HFFc6 (cell line): ENCODE measurements around the gene BBC3. TPM values are rescaled to one million over a fixed set of nuclear protein-coding genes. Genes with fewer than 3 reads are reported as not detected.

Experiments
- DNase-seq: peaks from one replicate; pipeline ENCODE4 v3.0.0-alpha.2; 2018
- H3K27ac Mint-ChIP-seq: 2 replicates; pipeline ENCODE4 v1.8.0; 2020; ENCODE audit warnings: mild to moderate bottlenecking, mixed read lengths
- H3K27me3 Mint-ChIP-seq: 2 replicates; pipeline ENCODE4 v1.8.0; 2021; ENCODE audit warnings: mild to moderate bottlenecking, moderate library complexity, mixed read lengths; ENCODE audit not compliant: insufficient read depth
- H3K36me3 Mint-ChIP-seq: 2 replicates; pipeline ENCODE4 v1.8.0; 2021; ENCODE audit warnings: low read depth, mixed read lengths
- H3K4me1 Mint-ChIP-seq: 2 replicates; pipeline ENCODE4 v1.8.0; 2020; ENCODE audit warnings: low read depth, mixed read lengths
- H3K4me3 Mint-ChIP-seq: 2 replicates; pipeline ENCODE4 v1.8.0; 2020; ENCODE audit warnings: mild to moderate bottlenecking, moderate library complexity, mixed read lengths
- H3K9me3 Mint-ChIP-seq: 2 replicates; pipeline ENCODE4 v1.8.0; 2020; ENCODE audit warnings: mild to moderate bottlenecking, mixed read lengths
- total RNA-seq, 6 experiments: library from RNA; stranded (reverse); fragmentation: NEBNext Ultra II Directional; extraction: Animal tissue kit (Norgen Biotek cat#: 25700); gene quantifications; 2 replicates in 1 of 6; 3 replicates in 5 of 6; pipeline ENCODE4 v1.2.3, GENCODE V29; 2021
- TF ChIP-seq, protein P1 (sequence below): fragments of 200-600 bp; sonication (generic); IDR thresholded peaks from 2 replicates; pipeline ENCODE4 v1.5.0; 2021; ENCODE audit warnings: antibody characterized with exemption, mild to moderate bottlenecking

Gene BBC3
- total RNA-seq, 6 experiments from 2014 or later: 8.6 to 10.9 (median 9.6) TPM

DNA sequence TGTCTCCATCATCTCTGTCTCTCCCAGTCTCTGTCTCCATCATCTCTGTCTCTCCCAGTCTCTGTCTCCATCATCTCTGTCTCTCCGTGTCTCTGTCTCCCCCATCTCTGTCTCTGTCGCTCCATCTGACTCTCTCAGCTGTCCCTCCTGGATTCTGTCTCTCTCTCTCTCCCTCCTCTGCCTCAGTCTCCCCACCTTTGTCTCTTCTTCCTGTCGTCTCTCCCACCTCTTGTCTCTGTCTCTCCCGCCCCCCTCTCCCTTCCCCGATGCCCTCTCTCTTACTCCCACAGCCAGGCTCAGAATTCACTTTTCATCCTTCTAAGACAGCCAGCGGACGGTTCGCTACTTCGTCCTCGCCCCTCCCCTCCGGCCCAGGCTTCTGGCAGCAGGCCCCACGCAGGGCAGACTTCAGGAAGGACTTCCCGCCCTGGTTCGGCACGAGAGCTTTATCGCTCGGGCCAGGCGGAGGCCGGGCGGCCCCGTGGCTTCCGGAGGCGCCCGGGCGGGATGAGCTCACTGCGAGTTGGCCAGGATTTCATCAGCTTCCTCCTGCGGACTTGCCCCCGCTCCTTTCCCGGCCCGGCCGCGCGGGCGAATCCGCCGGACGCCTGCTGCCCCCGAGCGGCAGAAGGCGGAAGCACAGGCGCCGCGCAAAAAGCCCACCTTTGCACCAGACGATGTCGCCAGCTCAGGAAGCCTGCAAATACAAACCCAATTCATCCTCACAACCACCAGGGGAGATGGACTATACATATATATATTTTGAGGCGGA is 13.0 kb upstream of the BBC3 start:
- Mint-ChIP-seq H3K36me3 (no peaks in the 10 kb centered on the region), H3K4me3 (peak overlapping the region; percentile 83), H3K9me3 (no peaks in the 10 kb centered on the region), H3K27ac (peak overlapping the region; percentile 90), H3K27me3 (peaks cover 4% of the 10 kb centered on the region), H3K4me1 (peaks cover 17% of the 10 kb centered on the region)
- TF ChIP-seq, protein P1, sequence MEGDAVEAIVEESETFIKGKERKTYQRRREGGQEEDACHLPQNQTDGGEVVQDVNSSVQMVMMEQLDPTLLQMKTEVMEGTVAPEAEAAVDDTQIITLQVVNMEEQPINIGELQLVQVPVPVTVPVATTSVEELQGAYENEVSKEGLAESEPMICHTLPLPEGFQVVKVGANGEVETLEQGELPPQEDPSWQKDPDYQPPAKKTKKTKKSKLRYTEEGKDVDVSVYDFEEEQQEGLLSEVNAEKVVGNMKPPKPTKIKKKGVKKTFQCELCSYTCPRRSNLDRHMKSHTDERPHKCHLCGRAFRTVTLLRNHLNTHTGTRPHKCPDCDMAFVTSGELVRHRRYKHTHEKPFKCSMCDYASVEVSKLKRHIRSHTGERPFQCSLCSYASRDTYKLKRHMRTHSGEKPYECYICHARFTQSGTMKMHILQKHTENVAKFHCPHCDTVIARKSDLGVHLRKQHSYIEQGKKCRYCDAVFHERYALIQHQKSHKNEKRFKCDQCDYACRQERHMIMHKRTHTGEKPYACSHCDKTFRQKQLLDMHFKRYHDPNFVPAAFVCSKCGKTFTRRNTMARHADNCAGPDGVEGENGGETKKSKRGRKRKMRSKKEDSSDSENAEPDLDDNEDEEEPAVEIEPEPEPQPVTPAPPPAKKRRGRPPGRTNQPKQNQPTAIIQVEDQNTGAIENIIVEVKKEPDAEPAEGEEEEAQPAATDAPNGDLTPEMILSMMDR: peak; percentile 99
- DNase-seq: peak; percentile 96

DNA sequence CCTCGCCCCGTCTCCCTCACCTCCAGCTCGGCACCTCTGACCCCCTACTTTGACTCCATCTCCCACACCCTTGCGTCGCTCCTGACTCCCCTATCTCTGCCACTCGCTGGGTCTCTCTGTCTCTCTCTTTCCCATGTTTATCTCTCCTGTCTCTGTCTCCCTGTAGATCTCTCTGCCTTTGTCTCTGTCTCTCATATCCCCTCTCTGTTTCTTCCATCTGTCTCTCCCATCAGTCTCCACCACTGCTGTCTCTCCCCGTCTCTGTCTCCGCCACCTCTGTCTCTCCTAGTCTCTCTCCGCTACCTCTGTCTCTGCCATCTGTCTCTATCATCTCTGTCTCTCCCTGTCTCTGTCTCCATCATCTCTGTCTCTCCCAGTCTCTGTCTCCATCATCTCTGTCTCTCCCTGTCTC is 12.4 kb upstream of the BBC3 start:
- Mint-ChIP-seq H3K9me3 (no peaks in the 10 kb centered on the region), H3K27ac (peak overlapping the region; percentile 90), H3K27me3 (peaks cover 7% of the 10 kb centered on the region), H3K36me3 (no peaks in the 10 kb centered on the region), H3K4me3 (peak overlapping the region; percentile 83), H3K4me1 (peaks cover 20% of the 10 kb centered on the region)
- TF ChIP-seq, protein P1: no peak
- no peak for DNase-seq

DNA sequence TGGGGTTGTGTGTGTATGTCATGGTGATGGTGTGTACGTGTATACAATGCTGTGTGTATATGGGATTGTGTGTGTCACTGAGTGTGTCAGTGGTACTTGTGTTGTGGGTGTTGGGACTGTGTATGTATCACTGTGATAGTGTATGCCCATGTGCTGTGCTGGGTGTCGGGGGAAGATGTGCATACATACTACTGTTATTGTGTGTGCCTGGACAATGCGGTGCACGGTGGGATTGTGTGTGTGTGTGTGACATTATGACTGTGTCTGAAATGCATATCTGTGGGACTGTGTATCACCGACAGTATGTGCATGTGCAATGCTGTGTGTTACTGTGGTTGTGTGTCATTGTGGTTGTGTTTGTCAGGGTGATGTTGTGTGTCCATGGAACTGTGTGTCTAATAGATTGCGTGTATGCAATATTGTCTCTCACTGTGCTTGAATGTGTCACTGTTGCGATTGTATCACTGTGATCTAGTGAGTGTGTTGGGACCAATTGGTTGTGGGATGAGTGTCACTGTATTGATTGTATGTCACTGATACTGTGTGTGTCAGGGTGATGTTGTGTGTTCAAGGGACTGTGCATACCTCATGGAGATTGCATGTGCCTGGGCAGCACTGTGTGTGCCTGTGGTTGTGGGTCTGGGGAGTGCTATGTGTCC is 11.0 kb upstream of the BBC3 start:
- H3K27me3 Mint-ChIP-seq: peaks cover 7% of the 10 kb centered on the region
- no peak for DNase-seq
- H3K36me3 Mint-ChIP-seq: no peaks in the 10 kb centered on the region
- no peak overlapping the region for H3K4me3 Mint-ChIP-seq
- no peak overlapping the region for H3K27ac Mint-ChIP-seq
- peaks cover 13% of the 10 kb centered on the region for H3K4me1 Mint-ChIP-seq
- no peaks in the 10 kb centered on the region for H3K9me3 Mint-ChIP-seq
- TF ChIP-seq, protein P1: no peak

DNA sequence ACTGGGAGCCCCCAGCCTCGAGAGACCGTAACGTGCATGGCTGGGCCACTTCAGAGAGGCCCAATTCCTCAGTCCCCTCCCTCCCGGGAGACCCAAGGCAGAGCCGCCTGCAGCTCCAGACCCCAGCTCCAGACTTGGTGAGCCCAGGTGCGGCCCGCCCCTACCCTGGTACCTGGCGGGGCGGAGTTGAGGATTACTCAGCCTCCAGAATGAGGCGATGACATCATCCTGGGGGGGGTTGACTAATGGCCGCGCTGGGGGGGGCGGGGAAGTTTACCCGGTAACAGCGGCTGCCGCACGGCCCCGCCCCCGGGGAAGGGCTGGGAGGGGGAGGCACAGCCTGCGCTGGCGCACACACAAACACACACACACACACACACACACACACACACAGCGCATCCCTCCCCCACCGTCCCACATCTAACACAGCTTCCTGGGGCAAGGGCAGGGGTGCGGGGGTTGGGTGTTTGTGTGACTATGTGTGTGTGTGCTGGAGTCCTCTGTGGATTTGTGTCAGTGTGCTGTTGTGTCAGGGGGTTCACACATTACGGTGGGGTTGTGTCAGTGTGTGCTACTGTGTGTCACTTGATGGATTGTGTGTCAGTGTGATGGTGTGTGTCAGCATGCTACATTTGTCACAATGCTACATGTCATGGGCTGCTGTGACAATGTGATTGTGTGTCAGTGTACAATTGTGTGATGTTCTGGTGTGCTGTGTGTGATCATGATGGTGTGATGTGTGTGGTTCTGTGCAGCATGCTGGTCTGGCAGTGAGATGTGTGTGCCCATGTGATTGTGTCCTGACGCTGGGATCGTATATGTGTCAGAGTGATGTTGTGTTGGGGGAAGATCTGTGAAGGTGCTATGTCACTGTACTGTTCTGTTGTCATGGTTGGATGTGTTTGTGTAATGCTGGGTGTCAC is 10.3 kb upstream of the BBC3 start:
- Mint-ChIP-seq H3K9me3 (no peaks in the 10 kb centered on the region), H3K27me3 (peaks cover 7% of the 10 kb centered on the region), H3K4me1 (peaks cover 13% of the 10 kb centered on the region), H3K27ac (no peak overlapping the region), H3K36me3 (no peaks in the 10 kb centered on the region), H3K4me3 (no peak overlapping the region)
- TF ChIP-seq, protein P1: no peak
- DNase-seq: peak; percentile 52

DNA sequence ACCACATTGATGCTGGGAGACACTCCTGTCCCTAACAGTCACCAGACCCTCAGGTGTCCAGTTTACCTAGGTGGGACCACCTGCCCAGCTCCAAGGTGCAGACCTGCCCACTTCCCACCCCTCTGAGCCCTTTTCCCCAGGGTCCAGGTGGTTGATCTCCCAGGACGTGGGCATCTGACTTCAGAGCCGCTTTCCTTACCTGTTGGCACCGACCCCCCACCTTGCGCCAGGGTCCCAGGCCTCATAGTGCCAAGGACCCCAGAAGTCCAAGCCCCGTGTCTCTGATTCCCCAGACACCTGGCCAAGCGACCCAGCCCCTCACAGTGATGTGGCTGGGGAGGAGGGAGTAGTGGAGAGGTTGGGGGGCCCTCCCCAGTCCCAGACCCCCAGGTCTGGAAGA is 9.6 kb upstream of the BBC3 start:
- Mint-ChIP-seq H3K27me3 (peaks cover 8% of the 10 kb centered on the region), H3K36me3 (no peaks in the 10 kb centered on the region), H3K4me1 (peaks cover 13% of the 10 kb centered on the region), H3K4me3 (no peak overlapping the region), H3K27ac (no peak overlapping the region), H3K9me3 (no peaks in the 10 kb centered on the region)
- TF ChIP-seq, protein P1: no peak
- no peak for DNase-seq
